Subcutaneous abdominal adipose tissue (tissue), 5 donors: ENCODE measurements around the gene IGFBPL1.

Experiments used
- H3K27ac ChIP-seq: one replicate; pipeline ENCODE4 v1.7.0; 2013; ENCODE audit warnings: low read depth, mild to moderate bottlenecking, inconsistent platforms, low read length, moderate library complexity
- H3K27me3 ChIP-seq, 5 donors: one replicate each; pipeline ENCODE4 v1.7.0; 2013; ENCODE audit warnings: low read length in 5 of 5, inconsistent platforms in 1 of 5; ENCODE audit not compliant: control insufficient read depth in 5 of 5, insufficient read depth in 4 of 5
- H3K36me3 ChIP-seq, 5 donors: one replicate each; pipeline ENCODE4 v1.7.0; 2013; ENCODE audit warnings: low read length in 5 of 5; ENCODE audit not compliant: control insufficient read depth in 5 of 5, insufficient read depth in 5 of 5
- H3K4me1 ChIP-seq, 5 donors: one replicate each; pipeline ENCODE4 v1.7.0; 2013; ENCODE audit warnings: low read length in 5 of 5, mild to moderate bottlenecking in 3 of 5, moderate library complexity in 1 of 5; ENCODE audit not compliant: control insufficient read depth in 5 of 5, insufficient read depth in 5 of 5
- H3K4me3 ChIP-seq, 5 donors: one replicate each; pipeline ENCODE4 v1.7.0; 2013; ENCODE audit warnings: low read length in 5 of 5, low read depth in 1 of 5
- H3K9ac ChIP-seq, 5 donors: one replicate each; pipeline ENCODE4 v1.7.0; 2013; ENCODE audit warnings: low read length in 5 of 5, mild to moderate bottlenecking in 4 of 5, moderate library complexity in 3 of 5
- H3K9me3 ChIP-seq, 5 donors: one replicate each; pipeline ENCODE4 v1.7.0; 2013; ENCODE audit warnings: low read length in 5 of 5; ENCODE audit not compliant: control insufficient read depth in 5 of 5
- donor health status: healthy.
- donor health status: healthy.
- donor health status: healthy.
- donor health status: healthy.
- donor health status: healthy.

Gene IGFBPL1

GRCh38 chr9:38372762-38373619 lies 51.3 kb downstream of the IGFBPL1 start:
- H3K36me3 ChIP-seq, result no peaks in the 10 kb centered on the region
- peak overlapping the region in 1 of 5 donors; percentile 48 for H3K9ac ChIP-seq
- peaks cover 0 to 3% (median 0%) of the 10 kb centered on the region in 5 donors for H3K4me1 ChIP-seq
- no peak overlapping the region for H3K27ac ChIP-seq
- no peak overlapping the region for H3K4me3 ChIP-seq
- no peaks in the 10 kb centered on the region for H3K9me3 ChIP-seq
- H3K27me3 ChIP-seq, result peaks cover 0 to 6% (median 0%) of the 10 kb centered on the region in 5 donors

DNA sequence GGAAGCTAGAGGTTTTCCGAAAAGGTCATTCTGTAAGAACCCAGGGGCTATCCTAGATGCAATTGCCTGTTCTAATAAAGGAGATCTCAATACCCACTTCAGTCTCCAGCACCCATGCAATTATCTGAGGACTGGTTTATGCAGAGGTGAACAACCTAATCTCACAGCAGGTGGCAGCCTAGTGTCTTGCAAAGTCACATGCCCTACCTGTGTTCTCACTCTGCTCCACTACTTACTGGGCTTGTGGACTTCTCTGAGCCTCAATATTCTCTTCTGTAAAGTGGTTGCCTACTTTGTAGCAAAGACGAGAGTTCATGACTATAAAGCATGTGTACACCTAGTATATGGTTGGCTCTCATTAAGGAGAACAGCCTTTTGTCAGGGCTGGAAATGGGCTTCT lies 52.8 kb downstream of the IGFBPL1 start:
- Histone ChIP-seq H3K27ac (no peak overlapping the region), H3K9me3 (no peaks in the 10 kb centered on the region), H3K36me3 (no peaks in the 10 kb centered on the region), H3K4me3 (no peak overlapping the region), H3K27me3 (peaks cover 0 to 6% (median 0%) of the 10 kb centered on the region in 5 donors), H3K9ac (no peak overlapping the region), H3K4me1 (no peaks in the 10 kb centered on the region)

GRCh38 chr9:38370176-38370575 lies 54.1 kb downstream of the IGFBPL1 start:
- H3K9ac ChIP-seq, result no peak overlapping the region
- no peaks in the 10 kb centered on the region for H3K36me3 ChIP-seq
- peaks cover 0 to 6% (median 0%) of the 10 kb centered on the region in 5 donors for H3K27me3 ChIP-seq
- H3K27ac ChIP-seq, result no peak overlapping the region
- H3K9me3 ChIP-seq, result no peaks in the 10 kb centered on the region
- no peaks in the 10 kb centered on the region for H3K4me1 ChIP-seq
- no peak overlapping the region for H3K4me3 ChIP-seq

DNA sequence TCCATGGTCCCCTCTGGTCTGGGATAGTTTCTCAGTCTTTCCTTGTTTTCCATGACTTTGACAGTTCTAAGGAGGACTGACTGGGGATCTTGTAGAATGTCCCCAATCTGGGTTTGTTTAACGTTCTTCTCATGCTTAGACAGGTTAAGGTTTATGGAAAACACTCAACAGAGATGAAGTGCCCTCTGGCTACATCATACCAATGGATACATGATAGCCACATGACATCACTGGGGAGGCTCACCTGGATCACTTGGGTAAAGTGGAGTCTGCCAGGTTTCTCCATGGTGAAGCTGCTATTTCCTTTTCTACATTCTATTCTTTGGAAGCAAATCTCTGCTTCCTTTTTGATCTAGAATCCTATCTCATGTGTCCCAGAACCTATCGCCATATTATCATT lies 55.5 kb downstream of the IGFBPL1 start:
- H3K27ac ChIP-seq, result no peak overlapping the region
- no peaks in the 10 kb centered on the region for H3K9me3 ChIP-seq
- peaks cover 0 to under 1% (median 0%) of the 10 kb centered on the region in 5 donors for H3K4me1 ChIP-seq
- H3K36me3 ChIP-seq, result no peaks in the 10 kb centered on the region
- no peak overlapping the region for H3K9ac ChIP-seq
- no peak overlapping the region for H3K4me3 ChIP-seq
- peaks cover 0 to 3% (median 0%) of the 10 kb centered on the region in 5 donors for H3K27me3 ChIP-seq

DNA sequence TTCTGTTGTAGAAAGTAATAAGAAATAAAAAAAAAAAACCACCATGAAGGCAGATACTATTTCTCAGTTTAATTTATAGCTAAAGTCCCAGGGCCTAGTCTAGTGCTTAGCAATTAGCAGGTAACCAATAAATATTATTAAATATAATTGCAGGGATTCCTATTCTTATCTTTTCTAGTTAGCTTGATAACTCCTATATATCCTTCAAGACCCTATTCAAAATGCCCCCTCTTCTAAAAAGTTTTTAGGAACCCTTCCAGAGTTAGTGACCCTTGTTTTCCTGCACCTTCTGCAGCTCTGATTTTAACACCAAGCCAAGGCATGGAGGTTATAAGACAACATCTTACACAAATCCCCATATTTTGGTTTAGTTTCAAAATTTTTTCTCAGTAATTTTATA lies 56.4 kb downstream of the IGFBPL1 start:
- H3K4me3 ChIP-seq, result no peak overlapping the region
- no peak overlapping the region for H3K9ac ChIP-seq
- H3K4me1 ChIP-seq, result peaks cover 0 to 8% (median 4%) of the 10 kb centered on the region in 5 donors
- H3K36me3 ChIP-seq, result no peaks in the 10 kb centered on the region
- no peak overlapping the region for H3K27ac ChIP-seq
- H3K27me3 ChIP-seq, result peaks cover 0 to 3% (median 0%) of the 10 kb centered on the region in 5 donors
- H3K9me3 ChIP-seq, result no peaks in the 10 kb centered on the region

GRCh38 chr9:38363589-38363925 lies 60.7 kb downstream of the IGFBPL1 start:
- H3K27ac ChIP-seq, result no peak overlapping the region
- no peaks in the 10 kb centered on the region for H3K36me3 ChIP-seq
- peak overlapping the region in 1 of 5 donors; percentile 17 for H3K4me3 ChIP-seq
- H3K9me3 ChIP-seq, result no peaks in the 10 kb centered on the region
- no peaks in the 10 kb centered on the region for H3K27me3 ChIP-seq
- no peak overlapping the region for H3K9ac ChIP-seq
- H3K4me1 ChIP-seq, result peaks cover 3 to 18% (median 15%) of the 10 kb centered on the region in 5 donors

DNA sequence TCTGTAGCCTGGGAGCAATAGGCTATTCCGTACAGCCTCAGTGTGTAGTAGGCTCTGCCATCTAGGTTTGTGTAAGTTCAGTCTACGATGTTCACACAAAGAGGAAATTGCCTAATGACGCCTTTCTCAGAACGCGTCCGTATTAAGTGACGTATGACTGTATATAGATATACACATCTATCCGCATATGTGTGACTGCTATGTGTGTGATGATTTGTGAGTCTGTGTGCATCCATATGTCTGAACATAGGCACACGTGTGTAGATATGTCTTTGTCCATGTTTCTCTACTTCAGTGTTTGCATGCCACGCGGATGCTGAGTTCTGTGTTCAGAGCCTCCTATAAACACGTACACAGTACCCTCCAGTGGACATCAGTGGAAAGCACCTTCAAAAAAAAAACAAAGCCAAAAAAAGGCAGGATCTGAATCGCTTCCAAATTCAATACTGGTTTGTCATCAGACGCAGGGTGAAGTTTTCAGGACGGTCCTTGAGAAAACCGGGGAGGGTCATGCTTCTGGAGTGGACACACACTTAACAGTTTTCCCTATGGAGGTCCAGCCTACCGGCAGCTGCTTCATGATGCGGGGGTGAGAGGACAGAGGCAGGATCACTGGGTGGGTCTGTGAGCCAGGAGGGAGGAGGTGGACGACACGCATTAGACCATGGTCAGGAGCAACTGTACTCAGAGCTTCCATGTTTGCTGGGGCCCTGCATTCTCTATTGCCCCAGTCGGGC lies 61.2 kb downstream of the IGFBPL1 start:
- peak overlapping the region in 1 of 5 donors; percentile 17 for H3K4me3 ChIP-seq
- no peaks in the 10 kb centered on the region for H3K9me3 ChIP-seq
- no peak overlapping the region for H3K27ac ChIP-seq
- no peaks in the 10 kb centered on the region for H3K27me3 ChIP-seq
- H3K36me3 ChIP-seq, result no peaks in the 10 kb centered on the region
- no peak overlapping the region for H3K9ac ChIP-seq
- peaks cover 3 to 18% (median 15%) of the 10 kb centered on the region in 5 donors for H3K4me1 ChIP-seq

GRCh38 chr9:38361473-38361850 lies 62.8 kb downstream of the IGFBPL1 start:
- peaks cover 3 to 18% (median 15%) of the 10 kb centered on the region in 5 donors for H3K4me1 ChIP-seq
- no peak overlapping the region for H3K4me3 ChIP-seq
- no peaks in the 10 kb centered on the region for H3K9me3 ChIP-seq
- H3K36me3 ChIP-seq, result no peaks in the 10 kb centered on the region
- H3K27me3 ChIP-seq, result no peaks in the 10 kb centered on the region
- no peak overlapping the region for H3K27ac ChIP-seq
- H3K9ac ChIP-seq, result no peak overlapping the region

DNA sequence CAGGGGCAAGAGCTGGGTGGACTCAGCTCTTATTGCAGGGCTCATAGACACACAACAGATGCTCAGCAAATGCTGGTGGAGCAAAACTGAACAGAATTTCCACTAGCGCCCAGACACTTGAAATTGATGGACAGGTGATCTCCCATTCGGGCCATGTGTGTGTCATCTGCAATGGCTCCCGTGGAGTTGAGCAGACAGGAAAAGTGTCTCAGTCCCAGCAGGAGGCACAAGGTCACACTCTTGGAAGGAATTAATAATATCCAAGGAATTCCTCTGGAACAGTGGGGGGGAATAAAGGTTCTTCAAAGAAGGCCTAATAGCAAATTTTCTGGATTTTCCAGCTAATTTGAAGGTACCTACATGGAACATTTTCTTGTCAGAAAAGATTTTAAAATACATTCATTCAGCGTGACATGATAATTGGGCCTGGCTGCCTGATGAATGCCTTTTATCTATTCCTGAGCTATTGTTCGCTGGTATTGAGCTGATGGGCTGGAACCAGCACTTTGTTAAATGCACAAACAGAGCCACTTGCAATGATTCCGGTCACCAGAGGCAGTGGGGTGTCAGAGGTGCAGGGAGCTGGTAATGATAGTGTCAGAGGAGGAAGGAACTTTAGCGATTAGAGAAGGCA lies 63.3 kb downstream of the IGFBPL1 start:
- no peaks in the 10 kb centered on the region for H3K9me3 ChIP-seq
- H3K36me3 ChIP-seq, result no peaks in the 10 kb centered on the region
- no peak overlapping the region for H3K9ac ChIP-seq
- H3K4me1 ChIP-seq, result peaks cover 3 to 18% (median 15%) of the 10 kb centered on the region in 5 donors
- no peaks in the 10 kb centered on the region for H3K27me3 ChIP-seq
- no peak overlapping the region for H3K27ac ChIP-seq
- no peak overlapping the region for H3K4me3 ChIP-seq
